Rectal smooth muscle tissue (tissue), 1 donor: ENCODE measurements around the gene PSAP.

Source experiments
- H3K27ac ChIP-seq: one replicate; pipeline ENCODE4 v1.7.0; 2013; ENCODE audit warnings: low read depth, low read length, inconsistent platforms
- H3K27me3 ChIP-seq: one replicate; pipeline ENCODE4 v1.7.0; 2013; ENCODE audit warnings: low read length; ENCODE audit not compliant: control insufficient read depth, insufficient read depth
- H3K36me3 ChIP-seq: one replicate; pipeline ENCODE4 v1.7.0; 2013; ENCODE audit warnings: low read length; ENCODE audit not compliant: control insufficient read depth, insufficient read depth
- H3K4me1 ChIP-seq: one replicate; pipeline ENCODE4 v1.7.0; 2013; ENCODE audit warnings: low read length; ENCODE audit not compliant: control insufficient read depth, insufficient read depth
- H3K4me3 ChIP-seq: one replicate; pipeline ENCODE4 v1.7.0; 2013; ENCODE audit warnings: low read length
- H3K9ac ChIP-seq: one replicate; pipeline ENCODE4 v1.7.0; 2013; ENCODE audit warnings: low read length

PSAP gene

GRCh38 chr10:71814922-71815411 is 36.1 kb downstream of the PSAP start:
- Histone ChIP-seq H3K27me3 (no peaks in the 10 kb centered on the region), H3K27ac (no peak overlapping the region), H3K4me1 (no peaks in the 10 kb centered on the region), H3K4me3 (no peak overlapping the region), H3K9ac (no peak overlapping the region), H3K36me3 (peaks cover 37% of the 10 kb centered on the region)

DNA sequence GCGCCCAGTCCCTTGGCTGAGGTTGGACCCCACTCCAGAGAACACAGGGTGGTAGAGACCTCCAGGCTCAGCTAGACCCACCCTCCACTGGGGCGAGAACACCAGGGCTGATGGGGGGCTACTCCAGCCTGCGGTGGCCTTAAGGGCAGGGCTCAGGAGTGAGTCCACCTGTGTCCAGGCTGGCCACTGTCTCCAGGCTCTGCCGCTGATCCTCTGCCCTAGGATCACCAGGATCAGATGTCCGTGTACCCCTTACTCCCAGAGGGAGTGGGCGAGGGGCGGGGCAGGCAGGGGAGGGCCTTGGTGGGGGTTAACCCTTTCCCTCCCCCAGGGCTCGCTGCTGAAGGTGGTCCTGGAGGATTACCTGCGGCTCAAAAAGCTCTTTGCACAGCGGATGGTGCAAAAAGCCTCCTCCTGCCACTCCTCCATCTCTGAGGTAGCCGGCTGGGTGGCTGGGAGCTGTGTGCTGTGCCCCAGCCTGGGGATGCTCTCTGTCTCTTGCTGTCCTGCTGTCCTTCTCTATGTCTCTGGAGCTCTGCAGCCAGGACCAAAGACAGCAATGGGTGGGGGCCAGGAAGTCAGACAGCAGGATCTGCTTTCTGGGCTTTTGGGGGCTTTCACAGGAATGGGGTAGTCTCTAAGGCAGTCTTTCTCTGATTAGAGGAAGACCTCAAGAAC is 38.0 kb downstream of the PSAP start:
- Histone ChIP-seq H3K9ac (no peak overlapping the region), H3K4me3 (no peak overlapping the region), H3K27ac (no peak overlapping the region), H3K36me3 (peaks cover 21% of the 10 kb centered on the region), H3K4me1 (no peaks in the 10 kb centered on the region), H3K27me3 (no peaks in the 10 kb centered on the region)

DNA sequence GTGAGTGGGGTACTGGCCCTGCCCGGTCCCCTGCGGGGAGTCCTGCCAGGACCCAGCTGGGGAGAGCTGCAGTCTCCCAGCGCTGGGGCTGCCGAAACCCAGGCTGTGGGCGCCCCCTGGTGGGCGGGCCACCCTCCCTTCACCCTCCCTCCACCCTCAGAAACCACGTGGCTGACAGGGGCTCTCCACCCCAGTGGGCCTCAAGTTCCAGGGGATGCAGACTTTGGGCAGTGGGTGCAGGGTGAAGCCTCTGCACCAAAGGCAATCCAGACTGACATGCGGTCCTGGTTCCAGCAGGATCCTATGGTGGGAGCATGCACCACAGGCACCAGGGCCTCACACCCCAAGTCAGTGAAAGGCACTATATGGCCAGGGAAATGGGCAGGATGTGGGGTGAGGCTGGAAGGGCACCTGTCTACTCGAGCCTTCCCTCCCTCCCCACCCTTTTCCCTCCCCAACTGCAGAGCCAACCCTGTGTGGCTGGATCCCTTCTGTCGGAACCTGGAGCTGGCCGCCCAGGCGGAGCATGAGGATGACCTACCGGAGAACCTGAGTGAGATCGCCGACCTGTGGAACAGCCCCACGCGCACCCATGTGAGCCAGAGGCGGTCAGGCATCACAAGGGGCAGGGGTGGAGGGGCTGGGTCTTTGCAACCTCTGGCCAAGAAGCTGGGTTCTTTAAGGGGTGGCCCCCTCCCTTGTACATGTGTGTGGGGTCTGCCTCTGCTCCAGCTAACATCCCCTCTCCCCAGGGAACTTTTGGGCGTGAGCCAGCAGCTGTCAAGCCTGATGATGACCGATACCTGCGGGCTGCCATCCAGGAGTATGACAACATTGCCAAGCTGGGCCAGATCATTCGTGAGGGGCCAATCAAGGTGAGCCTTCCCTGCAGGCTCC is 38.8 kb downstream of the PSAP start:
- H3K9ac ChIP-seq: no peak overlapping the region
- no peak overlapping the region for H3K4me3 ChIP-seq

DNA sequence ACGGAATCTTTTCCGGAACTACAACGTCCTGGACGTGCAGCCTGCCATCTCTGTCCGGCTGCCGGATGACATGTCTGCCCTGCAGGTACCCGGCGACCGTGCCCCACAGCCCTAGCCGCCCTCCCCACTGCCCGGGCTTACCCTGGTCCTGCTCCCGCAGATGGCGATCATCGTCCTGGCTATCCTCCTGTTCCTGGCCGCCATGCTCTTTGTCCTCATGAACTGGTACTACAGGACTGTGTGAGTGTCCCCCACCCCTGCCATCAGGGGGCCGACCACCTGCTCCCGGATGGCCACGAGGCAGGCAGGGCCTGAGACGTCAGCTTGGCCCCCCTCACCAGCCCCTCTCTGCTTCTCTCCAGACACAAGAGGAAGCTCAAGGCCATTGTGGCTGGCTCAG is 39.7 kb downstream of the PSAP start:
- Histone ChIP-seq H3K27me3 (no peaks in the 10 kb centered on the region), H3K4me3 (no peak overlapping the region), H3K9ac (no peak overlapping the region), H3K36me3 (peaks cover 8% of the 10 kb centered on the region), H3K27ac (no peak overlapping the region), H3K4me1 (no peaks in the 10 kb centered on the region)

More for the DNA sequence above, 38.8 kb downstream of the PSAP start:
- H3K4me1 ChIP-seq: no peaks in the 10 kb centered on the region
- H3K27me3 ChIP-seq: no peaks in the 10 kb centered on the region
- peaks cover 17% of the 10 kb centered on the region for H3K36me3 ChIP-seq
- no peak overlapping the region for H3K27ac ChIP-seq

GRCh38 chr10:71810048-71810750 is 40.9 kb downstream of the PSAP start:
- Histone ChIP-seq H3K27ac (no peak overlapping the region), H3K9ac (no peak overlapping the region), H3K4me3 (no peak overlapping the region), H3K27me3 (no peaks in the 10 kb centered on the region), H3K36me3 (no peaks in the 10 kb centered on the region), H3K4me1 (no peaks in the 10 kb centered on the region)

- Histone ChIP-seq H3K9ac (no peak overlapping the region), H3K4me3 (no peak overlapping the region), H3K36me3 (no peaks in the 10 kb centered on the region), H3K4me1 (no peaks in the 10 kb centered on the region), H3K27me3 (no peaks in the 10 kb centered on the region), H3K27ac (no peak overlapping the region)
These were observed 41.4 kb downstream of the PSAP start for GRCh38 chr10:71809628-71810027.

DNA sequence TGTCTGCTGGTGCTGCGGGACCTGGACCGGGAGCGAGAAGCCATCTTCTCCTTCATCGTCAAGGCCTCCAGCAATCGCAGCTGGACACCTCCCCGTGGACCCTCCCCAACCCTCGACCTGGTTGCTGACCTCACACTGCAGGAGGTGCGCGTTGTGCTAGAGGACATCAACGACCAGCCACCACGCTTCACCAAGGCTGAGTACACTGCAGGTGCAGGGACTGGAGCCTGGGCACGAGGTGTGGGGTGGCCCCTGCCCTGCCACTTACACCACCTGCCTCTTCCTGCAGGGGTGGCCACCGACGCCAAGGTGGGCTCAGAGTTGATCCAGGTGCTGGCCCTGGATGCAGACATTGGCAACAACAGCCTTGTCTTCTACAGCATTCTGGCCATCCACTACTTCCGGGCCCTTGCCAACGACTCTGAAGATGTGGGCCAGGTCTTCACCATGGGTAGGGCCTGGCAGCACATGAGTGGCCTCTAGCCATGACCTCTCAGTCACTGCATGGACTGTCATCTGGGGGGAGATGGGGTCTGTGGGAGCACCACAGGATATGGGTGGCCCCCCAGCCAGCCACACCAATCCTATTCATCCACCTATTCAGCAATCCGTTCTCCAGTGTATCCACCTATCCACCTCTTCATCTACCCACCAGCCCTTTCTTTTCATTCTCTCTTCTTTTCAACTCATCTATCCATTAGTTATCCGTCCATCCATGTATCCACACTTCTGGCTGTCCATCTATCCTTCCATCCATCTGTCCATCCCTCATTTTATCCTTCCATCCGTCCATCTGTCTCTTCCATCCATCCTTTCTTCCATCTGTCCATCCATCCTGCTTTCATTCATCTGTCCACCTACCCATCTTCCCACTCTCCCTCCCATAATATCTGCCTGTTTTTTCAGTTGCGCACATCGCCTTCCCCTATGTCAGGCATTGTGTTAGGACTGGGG is 43.2 kb downstream of the PSAP start:
- no peaks in the 10 kb centered on the region for H3K27me3 ChIP-seq
- H3K9ac ChIP-seq: no peak overlapping the region
- no peaks in the 10 kb centered on the region for H3K4me1 ChIP-seq
- H3K27ac ChIP-seq: no peak overlapping the region
- no peaks in the 10 kb centered on the region for H3K36me3 ChIP-seq
- H3K4me3 ChIP-seq: no peak overlapping the region

- Histone ChIP-seq H3K27ac (no peak overlapping the region), H3K36me3 (no peaks in the 10 kb centered on the region), H3K9ac (no peak overlapping the region), H3K4me1 (no peaks in the 10 kb centered on the region), H3K4me3 (no peak overlapping the region), H3K27me3 (no peaks in the 10 kb centered on the region)
These were observed 44.1 kb downstream of the PSAP start for GRCh38 chr10:71806704-71807556.

- no peak overlapping the region for H3K9ac ChIP-seq
- H3K36me3 ChIP-seq: no peaks in the 10 kb centered on the region
- H3K4me3 ChIP-seq: no peak overlapping the region
- H3K27me3 ChIP-seq: no peaks in the 10 kb centered on the region
- no peak overlapping the region for H3K27ac ChIP-seq
- H3K4me1 ChIP-seq: no peaks in the 10 kb centered on the region
These were observed 45.0 kb downstream of the PSAP start for GRCh38 chr10:71805776-71806703.

- no peak overlapping the region for H3K9ac ChIP-seq
- H3K27ac ChIP-seq: no peak overlapping the region
- no peaks in the 10 kb centered on the region for H3K4me1 ChIP-seq
These were observed 47.0 kb downstream of the PSAP start for GRCh38 chr10:71804077-71804476.

More at GRCh38 chr10:71804077-71804476, 47.0 kb downstream of the PSAP start:
- Histone ChIP-seq H3K27me3 (no peaks in the 10 kb centered on the region), H3K36me3 (no peaks in the 10 kb centered on the region), H3K4me3 (no peak overlapping the region)
